ENCODE measurements around the gene SLC25A26. TPM values are rescaled to one million over a fixed set of nuclear protein-coding genes. Genes with fewer than 3 reads are reported as not detected.

SLC25A26 gene
- total and polyA plus RNA-seq, 9 donors = 17.3 to 32.3 (median 22.6) TPM

DNA sequence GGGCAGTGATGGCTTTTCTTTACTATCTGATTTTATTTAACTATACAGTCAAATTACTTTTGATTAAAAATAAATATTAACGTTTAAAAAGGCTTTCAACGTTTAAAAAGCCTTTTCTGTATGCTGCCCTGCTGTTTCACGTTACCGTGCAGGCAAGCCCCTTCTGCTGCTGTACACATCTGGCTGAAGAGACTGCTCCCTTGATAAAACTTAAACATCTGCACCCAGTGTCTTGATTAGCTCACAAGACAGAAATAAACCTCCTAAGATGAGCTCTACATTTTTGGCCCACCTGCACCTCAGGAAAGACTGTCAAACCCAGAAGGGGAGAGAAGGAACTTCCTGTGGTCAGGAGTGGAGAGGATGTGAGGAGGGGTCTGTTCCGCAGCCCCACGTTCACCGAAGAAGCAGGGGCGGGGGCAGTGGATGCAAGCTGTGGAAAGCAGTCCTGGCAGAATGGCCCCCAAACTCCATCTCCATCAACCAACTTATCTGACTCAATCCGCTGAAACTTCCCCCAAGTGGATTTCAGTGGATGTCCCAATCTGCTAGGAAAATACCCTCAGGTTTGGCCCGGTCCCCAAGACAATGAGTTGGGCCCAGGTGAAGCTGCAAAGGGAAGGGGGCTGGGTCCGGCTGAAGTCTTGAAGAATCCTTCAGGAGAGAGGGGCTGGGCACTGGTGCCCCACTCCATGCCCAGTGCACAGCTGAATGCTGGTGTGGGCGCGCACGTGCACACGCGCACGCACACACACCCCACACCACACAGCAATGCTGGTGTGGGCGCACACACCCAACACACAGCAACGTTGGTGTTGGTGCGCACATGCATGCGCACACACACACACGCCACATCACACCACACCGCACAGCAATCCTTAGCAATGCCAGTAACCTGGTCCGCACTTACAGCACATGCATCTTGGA, 191.4 kb downstream of the SLC25A26 start:
- Histone ChIP-seq H3K4me3 (no peak overlapping the region), H3K4me1 (ENCODE audit: insufficient read depth) (peaks cover 20% of the 10 kb centered on the region), H3K27ac (no peak overlapping the region), H3K27me3 (no peaks in the 10 kb centered on the region), H3K36me3 (no peaks in the 10 kb centered on the region), H3K9me3 (no peaks in the 10 kb centered on the region)
- TF ChIP-seq, protein P1, sequence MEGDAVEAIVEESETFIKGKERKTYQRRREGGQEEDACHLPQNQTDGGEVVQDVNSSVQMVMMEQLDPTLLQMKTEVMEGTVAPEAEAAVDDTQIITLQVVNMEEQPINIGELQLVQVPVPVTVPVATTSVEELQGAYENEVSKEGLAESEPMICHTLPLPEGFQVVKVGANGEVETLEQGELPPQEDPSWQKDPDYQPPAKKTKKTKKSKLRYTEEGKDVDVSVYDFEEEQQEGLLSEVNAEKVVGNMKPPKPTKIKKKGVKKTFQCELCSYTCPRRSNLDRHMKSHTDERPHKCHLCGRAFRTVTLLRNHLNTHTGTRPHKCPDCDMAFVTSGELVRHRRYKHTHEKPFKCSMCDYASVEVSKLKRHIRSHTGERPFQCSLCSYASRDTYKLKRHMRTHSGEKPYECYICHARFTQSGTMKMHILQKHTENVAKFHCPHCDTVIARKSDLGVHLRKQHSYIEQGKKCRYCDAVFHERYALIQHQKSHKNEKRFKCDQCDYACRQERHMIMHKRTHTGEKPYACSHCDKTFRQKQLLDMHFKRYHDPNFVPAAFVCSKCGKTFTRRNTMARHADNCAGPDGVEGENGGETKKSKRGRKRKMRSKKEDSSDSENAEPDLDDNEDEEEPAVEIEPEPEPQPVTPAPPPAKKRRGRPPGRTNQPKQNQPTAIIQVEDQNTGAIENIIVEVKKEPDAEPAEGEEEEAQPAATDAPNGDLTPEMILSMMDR (IDR thresholded peaks at IDR 0.05) = no peak
- TF ChIP-seq POLR2A (IDR thresholded peaks at IDR 0.05) = no peak
- TF ChIP-seq EP300 (IDR thresholded peaks at IDR 0.05) = no peak
- DNase-seq = peak in 1 of 5 donors; percentile 11
- intact Hi-C loops (cut with DNase I) = loop anchor here in 1 of 4 donors (10.0 kb wide), 1 partner anchor 83 kb away; no protein-coding TSS in a partner anchor
- WGBS, 3 donors = 83 to 85% (median 83%) methylated on average over 24 of the region's 24 CpGs

DNA sequence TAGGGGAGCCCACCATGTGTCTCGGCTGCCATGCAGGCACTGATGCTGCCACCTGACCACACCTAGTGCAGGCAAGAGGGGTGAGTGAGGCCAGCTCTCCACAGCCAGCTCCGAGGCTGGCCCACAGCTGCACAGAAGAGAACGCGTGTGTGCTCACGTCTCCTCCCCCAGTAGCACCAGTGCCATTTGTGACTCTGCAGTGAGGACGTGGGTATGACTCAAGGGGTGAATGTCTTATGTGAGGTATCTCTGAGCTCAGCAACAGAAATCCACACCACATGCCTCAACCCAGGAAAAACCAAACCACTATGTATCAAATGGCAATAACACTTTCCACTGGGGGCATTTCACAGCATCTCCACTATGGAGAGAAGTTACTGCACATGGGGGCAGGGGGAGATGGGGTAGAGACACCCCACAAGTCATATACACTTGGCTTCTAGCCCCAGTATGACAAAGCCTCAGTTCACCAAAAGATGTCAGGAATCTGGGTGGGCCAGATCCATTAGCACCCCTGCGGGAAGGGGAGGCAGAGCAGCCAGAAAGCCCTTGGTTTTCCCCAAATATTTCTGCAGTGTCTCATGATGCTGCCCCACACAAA, 192.4 kb downstream of the SLC25A26 start:
- Histone ChIP-seq H3K36me3 (no peaks in the 10 kb centered on the region), H3K27me3 (no peaks in the 10 kb centered on the region), H3K9me3 (no peaks in the 10 kb centered on the region), H3K4me3 (no peak overlapping the region), H3K4me1 (ENCODE audit: insufficient read depth) (peaks cover 20% of the 10 kb centered on the region), H3K27ac (no peak overlapping the region)
- intact Hi-C loops (cut with DNase I) = loop anchor here in 1 of 4 donors (10.0 kb wide), 1 partner anchor 82 kb away; no protein-coding TSS in a partner anchor
- TF ChIP-seq, protein P1 (IDR thresholded peaks at IDR 0.05) = no peak
- TF ChIP-seq EP300 (IDR thresholded peaks at IDR 0.05) (no peak), POLR2A (IDR thresholded peaks at IDR 0.05) (no peak)
- WGBS, 3 donors = 88 to 91% (median 91%) methylated on average over 7 of the region's 7 CpGs
- DNase-seq = peak in 1 of 5 donors; percentile 9

DNA sequence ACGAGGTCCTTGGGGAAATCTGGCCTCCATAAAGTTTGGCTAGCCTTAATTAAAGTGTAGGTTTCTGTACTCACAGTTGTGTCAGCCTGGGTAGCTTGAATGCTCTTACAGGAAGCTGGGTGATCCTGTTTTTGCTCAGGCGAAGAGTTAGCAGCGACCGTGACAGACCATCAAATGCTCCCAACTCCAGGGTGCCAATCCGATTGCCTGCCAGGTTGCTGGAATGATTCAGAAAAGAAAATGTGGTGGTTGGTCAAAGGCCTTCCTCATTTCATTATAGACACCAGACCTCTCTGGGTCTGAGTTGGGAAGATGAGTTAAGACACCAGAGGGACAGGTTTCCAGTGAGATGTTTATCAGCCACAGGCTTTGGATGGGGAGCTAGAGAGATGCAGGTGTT, 194.0 kb downstream of the SLC25A26 start:
- TF ChIP-seq, protein P1 (IDR thresholded peaks at IDR 0.05) = no peak
- no peak for TF ChIP-seq EP300 (IDR thresholded peaks at IDR 0.05)
- no peak for TF ChIP-seq POLR2A (IDR thresholded peaks at IDR 0.05)
- Histone ChIP-seq H3K4me1 (ENCODE audit: insufficient read depth) (peaks cover 20% of the 10 kb centered on the region), H3K4me3 (no peak overlapping the region), H3K27ac (no peak overlapping the region), H3K27me3 (no peaks in the 10 kb centered on the region), H3K36me3 (no peaks in the 10 kb centered on the region), H3K9me3 (no peaks in the 10 kb centered on the region)
- DNase-seq = peak in 1 of 5 donors; percentile 1
- WGBS, 3 donors = 94 to 98% (median 97%) methylated on average over 5 of the region's 5 CpGs
- intact Hi-C loops (cut with DNase I) = loop anchor here in 2 of 4 donors (5.0 to 10.0 kb wide), 2 partner anchors 80 to 82 kb away; no protein-coding TSS in a partner anchor

DNA sequence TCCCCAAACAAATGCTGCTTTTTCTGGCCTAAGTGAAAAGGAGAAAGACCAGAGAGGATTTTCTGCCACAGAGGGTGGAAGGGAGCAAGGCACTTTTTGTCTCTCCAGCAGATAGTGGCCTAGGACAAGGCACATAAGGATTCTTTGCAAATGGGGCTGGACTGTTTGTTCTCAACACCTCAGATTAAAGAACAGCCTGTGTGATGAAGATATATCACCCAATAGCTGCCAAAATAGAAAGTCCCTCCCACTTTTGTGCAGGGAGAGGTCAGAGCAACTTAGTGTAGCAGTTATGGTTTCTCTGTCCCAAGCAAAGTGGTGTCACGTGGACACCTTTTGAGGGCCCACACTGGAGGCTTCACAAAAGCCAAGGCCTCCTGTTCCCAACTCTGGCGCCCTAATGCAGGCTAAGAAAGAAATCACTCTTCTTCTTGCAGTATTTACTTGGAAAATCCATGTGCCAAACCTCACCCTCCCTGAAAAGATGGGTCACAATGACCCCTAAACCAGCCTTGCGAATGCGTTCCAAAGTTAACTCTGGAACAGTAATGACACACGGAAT, 195.1 kb downstream of the SLC25A26 start:
- Histone ChIP-seq H3K4me1 (ENCODE audit: insufficient read depth) (peaks cover 20% of the 10 kb centered on the region), H3K36me3 (no peaks in the 10 kb centered on the region), H3K27ac (peak overlapping the region in 1 of 2 donors; percentile 39), H3K4me3 (no peak overlapping the region), H3K9me3 (no peaks in the 10 kb centered on the region), H3K27me3 (no peaks in the 10 kb centered on the region)
- WGBS, 3 donors = 23 to 31% (median 27%) methylated on average over 5 of the region's 5 CpGs
- DNase-seq = peak in 1 of 5 donors; percentile 9
- TF ChIP-seq, protein P1 (IDR thresholded peaks at IDR 0.05) = no peak
- no peak for TF ChIP-seq POLR2A (IDR thresholded peaks at IDR 0.05)
- intact Hi-C loops (cut with DNase I) = loop anchor here in 2 of 4 donors (5.0 to 10.0 kb wide), 2 partner anchors 79 to 81 kb away; no protein-coding TSS in a partner anchor
